Esophagus muscularis mucosa (tissue), 4 donors: Measurements from ENCODE around the gene CUX1. TPM values are rescaled to one million over a fixed set of nuclear protein-coding genes. Genes with fewer than 3 reads are reported as not detected.

Experiments used
- DNase-seq: peaks from one replicate; pipeline ENCODE4 v3.0.0-alpha.2; 2017; ENCODE audit errors: extremely low spot score
- H3K27ac ChIP-seq, 4 donors: fragments of 200-600 bp; sonication (generic); replicated peaks in 1 of 4; 1 replicate in 3 of 4; 2 replicates in 1 of 4; pipeline ENCODE4 v1.5.1; 2016 to 2019; ENCODE audit warnings: mild to moderate bottlenecking in 1 of 4
- H3K27me3 ChIP-seq, 4 donors: fragments of 200-600 bp; sonication (generic); one replicate each; pipeline versions ENCODE4 v1.5.1 to v1.6.0; 2016 to 2019
- H3K36me3 ChIP-seq, 4 donors: fragments of 200-600 bp; sonication (generic); one replicate each; pipeline ENCODE4 v1.5.1; 2016 to 2019
- H3K4me1 ChIP-seq, 4 donors: fragments of 200-600 bp; sonication (generic); one replicate each; pipeline ENCODE4 v1.5.1; 2016 to 2019
- H3K4me3 ChIP-seq, 4 donors: fragments of 200-600 bp; sonication (generic); 1 replicate in 2 of 4; 2 replicates in 2 of 4; pipeline ENCODE4 v1.5.1; 2016 to 2019; ENCODE audit warnings: mild to moderate bottlenecking in 4 of 4, moderate library complexity in 1 of 4
- H3K9me3 ChIP-seq, 4 donors: fragments of 200-600 bp; sonication (generic); 1 replicate in 3 of 4; 2 replicates in 1 of 4; pipeline ENCODE4 v1.5.1; 2016 to 2019
- CTCF ChIP-seq, 3 experiments: fragments of 200-600 bp in 2 of 3; fragments of 450-650 bp in 1 of 3; sonication (generic) in 2 of 3; IDR thresholded peaks; one replicate each; pipeline ENCODE4 v1.5.1; 2017 to 2019; ENCODE audit warnings: antibody characterized with exemption in 3 of 3, mild to moderate bottlenecking in 2 of 3, moderate library complexity in 1 of 3
- EP300 ChIP-seq: sonication (generic); formaldehyde crosslinking; IDR thresholded peaks from one replicate; pipeline ENCODE4 v1.6.1; 2017; ENCODE audit warnings: antibody characterized with exemption
- POLR2A ChIP-seq: fragments of 450-650 bp; IDR thresholded peaks from one replicate; pipeline ENCODE4 v1.6.1; 2017; ENCODE audit warnings: antibody characterized with exemption, moderate library complexity, mild to moderate bottlenecking, low read depth
- POLR2AphosphoS5 ChIP-seq, 2 donors: sonication (generic); formaldehyde crosslinking; IDR thresholded peaks; one replicate each; pipeline ENCODE4 v1.6.1; 2017; ENCODE audit warnings: antibody characterized with exemption in 2 of 2
- WGBS: methylation state at CpG from one replicate; pipeline ENCODE4 v1.1.5; 2018; 5-methylcytosine and 5-hydroxymethylcytosine counted together
- intact Hi-C: fragments of 100-400 bp; cut with DNase I; formaldehyde crosslinking; loops from one replicate; pipeline ENCODE4 v1.15.1; 2023
- total RNA-seq, 4 donors: library from RNA; depleted of rRNA; stranded (reverse); fragments of >200 nt; gene quantifications; one replicate each; pipeline versions ENCODE4 v1.1.0 to v1.2.1, GENCODE V29; 2016

CUX1 gene
- total RNA-seq, 4 donors from 2014 or later: 61.5 to 136 (median 92.3) TPM

DNA sequence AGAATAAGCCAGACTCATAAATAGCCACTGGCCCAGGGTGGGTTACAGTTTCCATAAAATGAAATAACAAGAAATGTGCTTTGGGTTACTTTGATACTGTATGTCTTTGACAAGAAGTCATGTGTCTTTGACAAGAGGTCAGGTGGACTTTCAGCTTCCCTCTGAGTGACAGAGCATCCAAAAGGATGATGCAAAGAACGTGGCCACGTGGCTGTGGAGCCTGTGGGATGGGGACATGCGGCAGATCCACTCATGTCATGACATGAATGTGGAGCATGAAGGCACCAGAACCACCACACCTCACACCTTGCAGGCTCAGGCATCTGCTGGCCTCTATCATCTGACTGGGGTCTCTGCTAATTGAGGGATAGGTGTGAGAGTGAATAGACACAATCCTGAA lies 37.1 kb upstream of the CUX1 start:
- H3K4me1 ChIP-seq: peaks cover 0 to 8% (median 0%) of the 10 kb centered on the region in 4 donors
- WGBS: 85% methylated on average over 3 of the region's 3 CpGs
- H3K9me3 ChIP-seq: no peaks in the 10 kb centered on the region
- DNase-seq: no peak
- TF ChIP-seq POLR2A: no peak
- no peak for TF ChIP-seq EP300
- no peak for TF ChIP-seq CTCF (IDR thresholded peaks at IDR 0.05)
- no peak for TF ChIP-seq POLR2AphosphoS5 (IDR thresholded peaks at IDR 0.05)
- no peaks in the 10 kb centered on the region for H3K36me3 ChIP-seq
- no peak overlapping the region for H3K27ac ChIP-seq
- H3K27me3 ChIP-seq: peaks cover 0 to 18% (median 0%) of the 10 kb centered on the region in 4 donors
- intact Hi-C loops: no loop called here
- no peak overlapping the region for H3K4me3 ChIP-seq

- no peak overlapping the region for H3K4me3 ChIP-seq
- peaks cover 0 to 8% (median 0%) of the 10 kb centered on the region in 4 donors for H3K4me1 ChIP-seq
- intact Hi-C loops: no loop called here
Observed at GRCh38 chr7:101781439-101781838, 36.0 kb upstream of the CUX1 start.

DNA sequence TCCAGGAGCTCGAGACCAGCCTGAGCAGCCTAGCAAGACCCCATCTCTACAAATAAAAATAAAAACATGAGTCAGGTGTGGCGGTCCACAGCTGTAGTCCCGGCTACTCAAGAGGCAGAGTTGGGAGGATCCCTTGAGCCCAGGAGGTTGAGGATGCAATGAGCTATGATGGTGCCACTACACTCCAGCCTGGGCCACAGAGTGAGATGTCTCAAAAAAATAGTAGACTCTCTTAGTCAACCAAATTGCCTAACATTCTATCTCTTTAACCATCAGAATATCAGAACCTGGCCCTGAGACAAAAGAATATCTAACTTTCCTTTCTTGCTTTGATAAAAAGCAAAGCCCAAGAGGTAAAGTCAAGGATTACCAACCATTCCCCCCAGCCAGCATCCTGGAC lies 35.0 kb upstream of the CUX1 start:
- Histone ChIP-seq H3K4me1 (peaks cover 0 to 8% (median 0%) of the 10 kb centered on the region in 4 donors), H3K27ac (no peak overlapping the region), H3K4me3 (no peak overlapping the region), H3K27me3 (peaks cover 0 to 10% (median 0%) of the 10 kb centered on the region in 4 donors), H3K9me3 (no peaks in the 10 kb centered on the region), H3K36me3 (no peaks in the 10 kb centered on the region)
- WGBS: 100% methylated on average over 3 of the region's 3 CpGs
- intact Hi-C loops: no loop called here
- DNase-seq: no peak
- no peak for TF ChIP-seq POLR2A
- TF ChIP-seq CTCF (IDR thresholded peaks at IDR 0.05): no peak
- no peak for TF ChIP-seq EP300
- TF ChIP-seq POLR2AphosphoS5 (IDR thresholded peaks at IDR 0.05): no peak

More at GRCh38 chr7:101781439-101781838, 36.0 kb upstream of the CUX1 start:
- TF ChIP-seq POLR2A (no peak), CTCF (IDR thresholded peaks at IDR 0.05) (no peak), EP300 (no peak), POLR2AphosphoS5 (IDR thresholded peaks at IDR 0.05) (no peak)
- Histone ChIP-seq H3K27ac (no peak overlapping the region), H3K9me3 (no peaks in the 10 kb centered on the region), H3K27me3 (peaks cover 0 to 11% (median 0%) of the 10 kb centered on the region in 4 donors), H3K36me3 (no peaks in the 10 kb centered on the region)
- 82% methylated on average over 8 of the region's 8 CpGs for WGBS
- no peak for DNase-seq

DNA sequence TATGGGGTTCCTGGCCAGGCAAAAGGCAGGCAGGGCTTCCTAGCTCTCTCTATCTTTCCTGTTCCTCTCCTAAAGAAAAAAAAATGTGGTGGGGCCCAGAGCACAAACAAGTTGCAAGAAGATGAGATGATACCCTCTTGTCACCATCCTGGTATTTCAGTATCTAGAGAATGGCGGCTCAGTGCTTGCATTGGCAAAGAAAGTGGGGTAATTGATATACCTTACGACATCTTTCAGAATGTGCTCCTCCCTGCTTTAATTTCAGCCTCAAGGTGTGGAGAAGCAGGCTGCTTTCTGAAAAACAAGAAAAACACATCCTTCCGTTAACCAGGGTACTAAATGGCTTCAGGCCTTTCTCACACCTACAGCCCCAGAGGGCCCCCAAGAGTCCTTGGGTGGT lies 34.5 kb upstream of the CUX1 start:
- Histone ChIP-seq H3K27me3 (peaks cover 0 to 10% (median 0%) of the 10 kb centered on the region in 4 donors), H3K4me3 (no peak overlapping the region), H3K36me3 (no peaks in the 10 kb centered on the region), H3K9me3 (no peaks in the 10 kb centered on the region), H3K4me1 (peaks cover 0 to 8% (median 0%) of the 10 kb centered on the region in 4 donors), H3K27ac (no peak overlapping the region)
- DNase-seq: no peak
- intact Hi-C loops: no loop called here
- TF ChIP-seq POLR2A (no peak), POLR2AphosphoS5 (IDR thresholded peaks at IDR 0.05) (no peak), CTCF (IDR thresholded peaks at IDR 0.05) (no peak), EP300 (no peak)
- 97% methylated on average over 3 of the region's 3 CpGs for WGBS
